Lung (tissue), 12 donors: Measurements from ENCODE around the gene PRPSAP1. TPM values are rescaled to one million over a fixed set of nuclear protein-coding genes. Genes with fewer than 3 reads are reported as not detected.

Source experiments
- ATAC-seq: fragments of 200-7000 bp; cut with Tn5 transposase; one replicate; pipeline ENCODE4 v1.9.1; 2020; ENCODE audit warnings: moderate number of reproducible peaks; ENCODE audit not compliant: insufficient read depth, low FRiP score
- DNase-seq, 3 donors: peaks; one replicate each; pipeline ENCODE4 v3.0.0-alpha.2; 2013 to 2017
- H3K27ac ChIP-seq, 2 donors: one replicate each; pipeline ENCODE4 v1.5.1; 2013; ENCODE audit warnings: mild to moderate bottlenecking in 2 of 2, moderate library complexity in 2 of 2, control low read depth in 1 of 2, inconsistent platforms in 1 of 2, low read depth in 1 of 2, low read length in 1 of 2
- H3K27me3 ChIP-seq, 3 donors: one replicate each; pipeline ENCODE4 v1.5.1; 2013; ENCODE audit warnings: low read length in 2 of 3; ENCODE audit not compliant: control insufficient read depth in 3 of 3, insufficient read depth in 3 of 3
- H3K36me3 ChIP-seq, 4 donors: one replicate each; pipeline ENCODE4 v1.5.1; 2013; ENCODE audit warnings: low read length in 4 of 4, mild to moderate bottlenecking in 1 of 4, moderate library complexity in 1 of 4; ENCODE audit not compliant: control insufficient read depth in 4 of 4, insufficient read depth in 4 of 4
- H3K4me1 ChIP-seq, 5 donors: one replicate each; pipeline ENCODE4 v1.5.1; 2013; ENCODE audit warnings: low read length in 5 of 5, mild to moderate bottlenecking in 2 of 5, moderate library complexity in 1 of 5; ENCODE audit not compliant: control insufficient read depth in 5 of 5, insufficient read depth in 5 of 5
- H3K4me3 ChIP-seq: one replicate; pipeline ENCODE4 v1.5.1; 2013; ENCODE audit warnings: mild to moderate bottlenecking, control low read depth, moderate library complexity
- H3K9ac ChIP-seq, 2 donors: one replicate each; pipeline ENCODE4 v1.5.1; 2013; ENCODE audit warnings: low read length in 2 of 2, control low read depth in 1 of 2; ENCODE audit not compliant: insufficient read depth in 1 of 2
- H3K9me3 ChIP-seq, 4 donors: one replicate each; pipeline ENCODE4 v1.5.1; 2013; ENCODE audit warnings: low read length in 3 of 4, mild to moderate bottlenecking in 1 of 4, moderate library complexity in 1 of 4; ENCODE audit not compliant: control insufficient read depth in 4 of 4, insufficient read depth in 3 of 4
- CTCF ChIP-seq: IDR thresholded peaks from 2 replicates; pipeline ENCODE4 v1.5.1; 2012; ENCODE audit warnings: mild to moderate bottlenecking; ENCODE audit errors: control extremely low read depth, extremely low read depth
- whole genome bisulfite sequencing, 2 donors: extraction: QIAGEN DNeasy Blood & Tissue Kit; methylation state at CpG; one replicate each; pipeline ENCODE4 v1.1.7; 2013; 5-methylcytosine and 5-hydroxymethylcytosine counted together
- polyA plus RNA-seq, 2 donors: library from polyadenylated mRNA; stranded (reverse); fragments of 200-250 nt; gene quantifications; one replicate each; pipeline ENCODE4 v1.2.1, GENCODE V29; 2013
- total RNA-seq, 2 donors: library from RNA; depleted of rRNA in 1 of 2; stranded (reverse); fragments of >200 nt in 1 of 2; gene quantifications; one replicate each; pipeline ENCODE4 v1.2.1, GENCODE V29; 2014 to 2021
- donor health status: control.
- donor health status: control.
- donor health status: Bipolar disorder and iron deficiency.
- donor health status: healthy.
- donor health status: DM: yes; HTN: yes; CAD: no.

Gene PRPSAP1
- total and polyA plus RNA-seq, 4 donors: 29.8 to 74.7 (median 34.6) TPM

GRCh38 chr17:76262732-76263344 is 90.9 kb downstream of the PRPSAP1 start:
- H3K9me3 ChIP-seq: no peaks in the 10 kb centered on the region
- H3K27me3 ChIP-seq: no peaks in the 10 kb centered on the region
- peak; percentile 61 to 84 (median 67) for DNase-seq
- peaks cover 7 to 28% (median 17%) of the 10 kb centered on the region in 5 donors for H3K4me1 ChIP-seq
- H3K36me3 ChIP-seq: peaks cover 0 to 1% (median under 1%) of the 10 kb centered on the region in 4 donors
- no peak for ATAC-seq
- peak overlapping the region in 1 of 2 donors; percentile 47 for H3K9ac ChIP-seq
- 25 to 35% methylated on average over 9 of the region's 9 CpGs for WGBS, 2 donors
- TF ChIP-seq CTCF: no peak
- peak overlapping the region in 1 of 2 donors; percentile 93 for H3K27ac ChIP-seq
- no peak overlapping the region for H3K4me3 ChIP-seq

- no peak overlapping the region for H3K9ac ChIP-seq
- TF ChIP-seq CTCF: no peak
- no peak for ATAC-seq
- H3K36me3 ChIP-seq: no peaks in the 10 kb centered on the region
- no peaks in the 10 kb centered on the region for H3K27me3 ChIP-seq
- H3K4me1 ChIP-seq: peaks cover 1 to 18% (median 12%) of the 10 kb centered on the region in 5 donors
- 62 to 75% methylated on average over 22 to 23 of the region's 23 CpGs for WGBS, 2 donors
- H3K4me3 ChIP-seq: no peak overlapping the region
- H3K9me3 ChIP-seq: no peaks in the 10 kb centered on the region
- DNase-seq: peak in 1 of 3 donors; percentile 40
- peak overlapping the region in 1 of 2 donors; percentile 81 for H3K27ac ChIP-seq
These were observed 92.1 kb downstream of the PRPSAP1 start for GRCh38 chr17:76261421-76262215.

GRCh38 chr17:76260669-76261068 is 93.0 kb downstream of the PRPSAP1 start:
- H3K27ac ChIP-seq: no peak overlapping the region
- H3K4me1 ChIP-seq: peaks cover 0 to 14% (median 12%) of the 10 kb centered on the region in 5 donors
- no peak for ATAC-seq

More at GRCh38 chr17:76260669-76261068, 93.0 kb downstream of the PRPSAP1 start:
- DNase-seq: no peak
- no peak for TF ChIP-seq CTCF
- 65 to 78% methylated on average over 5 of the region's 5 CpGs for WGBS, 2 donors
- no peak overlapping the region for H3K4me3 ChIP-seq
- no peaks in the 10 kb centered on the region for H3K27me3 ChIP-seq
- no peak overlapping the region for H3K9ac ChIP-seq
- H3K9me3 ChIP-seq: no peaks in the 10 kb centered on the region
- H3K36me3 ChIP-seq: no peaks in the 10 kb centered on the region
